Stomach smooth muscle (tissue), 2 donors: Measurements from ENCODE around the gene RUNX3.

Experiments used
- H3K27ac ChIP-seq: one replicate; pipeline ENCODE4 v1.7.0; 2013; ENCODE audit warnings: mild to moderate bottlenecking, low read length, inconsistent platforms
- H3K27me3 ChIP-seq, 2 donors: one replicate each; pipeline ENCODE4 v1.7.0; 2013; ENCODE audit warnings: low read length in 2 of 2; ENCODE audit not compliant: insufficient read depth in 2 of 2, control insufficient read depth in 1 of 2
- H3K36me3 ChIP-seq, 2 donors: one replicate each; pipeline ENCODE4 v1.7.0; 2013; ENCODE audit warnings: low read length in 2 of 2; ENCODE audit not compliant: control insufficient read depth in 2 of 2, insufficient read depth in 2 of 2
- H3K4me1 ChIP-seq: one replicate; pipeline ENCODE4 v1.7.0; 2013; ENCODE audit warnings: low read length; ENCODE audit not compliant: control insufficient read depth, insufficient read depth
- H3K4me3 ChIP-seq, 2 donors: one replicate each; pipeline ENCODE4 v1.7.0; 2013; ENCODE audit warnings: low read length in 2 of 2
- H3K9ac ChIP-seq, 2 donors: one replicate each; pipeline ENCODE4 v1.7.0; 2013; ENCODE audit warnings: low read length in 2 of 2, mild to moderate bottlenecking in 1 of 2
- H3K9me3 ChIP-seq, 2 donors: one replicate each; pipeline ENCODE4 v1.7.0; 2013; ENCODE audit warnings: low read length in 2 of 2; ENCODE audit not compliant: control insufficient read depth in 2 of 2
- donor health status: healthy.
- donor health status: Pancreatic carcinoma.

The RUNX3 gene

GRCh38 chr1:24898909-24899439 is 31.1 kb downstream of the RUNX3 start:
- H3K4me3 ChIP-seq: no peak overlapping the region
- H3K9ac ChIP-seq: no peak overlapping the region
- peaks cover 16 to 25% of the 10 kb centered on the region in 2 donors for H3K27me3 ChIP-seq
- H3K36me3 ChIP-seq: no peaks in the 10 kb centered on the region
- H3K9me3 ChIP-seq: no peaks in the 10 kb centered on the region
- H3K27ac ChIP-seq: no peak overlapping the region
- H3K4me1 ChIP-seq: no peaks in the 10 kb centered on the region

- H3K27ac ChIP-seq: no peak overlapping the region
- H3K9ac ChIP-seq: no peak overlapping the region
Observed at GRCh38 chr1:24898152-24898908, 31.7 kb downstream of the RUNX3 start.

GRCh38 chr1:24897263-24898151 is 32.6 kb downstream of the RUNX3 start:
- Histone ChIP-seq H3K4me3 (no peak overlapping the region), H3K4me1 (no peaks in the 10 kb centered on the region), H3K27me3 (peaks cover 16 to 20% of the 10 kb centered on the region in 2 donors), H3K27ac (no peak overlapping the region), H3K9me3 (no peaks in the 10 kb centered on the region), H3K36me3 (no peaks in the 10 kb centered on the region), H3K9ac (no peak overlapping the region)

More at GRCh38 chr1:24898152-24898908, 31.7 kb downstream of the RUNX3 start:
- H3K4me3 ChIP-seq: no peak overlapping the region
- H3K9me3 ChIP-seq: no peaks in the 10 kb centered on the region
- peaks cover 16 to 22% of the 10 kb centered on the region in 2 donors for H3K27me3 ChIP-seq
- H3K4me1 ChIP-seq: no peaks in the 10 kb centered on the region
- no peaks in the 10 kb centered on the region for H3K36me3 ChIP-seq

- Histone ChIP-seq H3K27me3 (peaks cover 16 to 20% of the 10 kb centered on the region in 2 donors), H3K4me1 (no peaks in the 10 kb centered on the region), H3K27ac (no peak overlapping the region), H3K4me3 (no peak overlapping the region), H3K9me3 (peaks cover 0 to 3% of the 10 kb centered on the region in 2 donors), H3K36me3 (no peaks in the 10 kb centered on the region), H3K9ac (no peak overlapping the region)
Observed at GRCh38 chr1:24896596-24897262, 33.3 kb downstream of the RUNX3 start.

GRCh38 chr1:24896176-24896575 is 33.9 kb downstream of the RUNX3 start:
- no peak overlapping the region for H3K27ac ChIP-seq
- no peaks in the 10 kb centered on the region for H3K36me3 ChIP-seq
- no peaks in the 10 kb centered on the region for H3K4me1 ChIP-seq
- H3K27me3 ChIP-seq: peaks cover 16 to 18% of the 10 kb centered on the region in 2 donors
- H3K9me3 ChIP-seq: peaks cover 0 to 4% of the 10 kb centered on the region in 2 donors
- H3K9ac ChIP-seq: no peak overlapping the region
- no peak overlapping the region for H3K4me3 ChIP-seq

GRCh38 chr1:24895511-24895910 is 34.6 kb downstream of the RUNX3 start:
- peaks cover 0 to 4% of the 10 kb centered on the region in 2 donors for H3K9me3 ChIP-seq

GRCh38 chr1:24894002-24894401 is 36.1 kb downstream of the RUNX3 start:
- Histone ChIP-seq H3K9ac (no peak overlapping the region), H3K9me3 (peaks cover 0 to 10% of the 10 kb centered on the region in 2 donors), H3K27ac (no peak overlapping the region), H3K4me3 (no peak overlapping the region), H3K36me3 (no peaks in the 10 kb centered on the region), H3K27me3 (peaks cover 10 to 12% of the 10 kb centered on the region in 2 donors), H3K4me1 (no peaks in the 10 kb centered on the region)

More at GRCh38 chr1:24895511-24895910, 34.6 kb downstream of the RUNX3 start:
- no peaks in the 10 kb centered on the region for H3K4me1 ChIP-seq
- no peak overlapping the region for H3K27ac ChIP-seq
- H3K9ac ChIP-seq: no peak overlapping the region
- H3K4me3 ChIP-seq: no peak overlapping the region
- H3K36me3 ChIP-seq: no peaks in the 10 kb centered on the region
- H3K27me3 ChIP-seq: peaks cover 16% of the 10 kb centered on the region in 2 donors

- Histone ChIP-seq H3K36me3 (no peaks in the 10 kb centered on the region), H3K4me1 (no peaks in the 10 kb centered on the region), H3K9ac (no peak overlapping the region), H3K4me3 (no peak overlapping the region), H3K9me3 (peaks cover 0 to 10% of the 10 kb centered on the region in 2 donors), H3K27ac (no peak overlapping the region), H3K27me3 (peaks cover 7 to 9% of the 10 kb centered on the region in 2 donors)
Observed at GRCh38 chr1:24893431-24893830, 36.6 kb downstream of the RUNX3 start.

GRCh38 chr1:24892188-24893153 is 37.6 kb downstream of the RUNX3 start:
- Histone ChIP-seq H3K4me1 (no peaks in the 10 kb centered on the region), H3K36me3 (no peaks in the 10 kb centered on the region), H3K27ac (no peak overlapping the region), H3K27me3 (peaks cover 3% of the 10 kb centered on the region in 2 donors), H3K9ac (no peak overlapping the region), H3K9me3 (peaks cover 0 to 10% of the 10 kb centered on the region in 2 donors), H3K4me3 (no peak overlapping the region)
